ENCODE results near the gene CCDC152.
"Not testable (repeated sequence)": the region's sequence is repeated elsewhere in the genome, so short reads cannot be mapped to it uniquely, and the experiment has no call there.

Gene CCDC152

DNA sequence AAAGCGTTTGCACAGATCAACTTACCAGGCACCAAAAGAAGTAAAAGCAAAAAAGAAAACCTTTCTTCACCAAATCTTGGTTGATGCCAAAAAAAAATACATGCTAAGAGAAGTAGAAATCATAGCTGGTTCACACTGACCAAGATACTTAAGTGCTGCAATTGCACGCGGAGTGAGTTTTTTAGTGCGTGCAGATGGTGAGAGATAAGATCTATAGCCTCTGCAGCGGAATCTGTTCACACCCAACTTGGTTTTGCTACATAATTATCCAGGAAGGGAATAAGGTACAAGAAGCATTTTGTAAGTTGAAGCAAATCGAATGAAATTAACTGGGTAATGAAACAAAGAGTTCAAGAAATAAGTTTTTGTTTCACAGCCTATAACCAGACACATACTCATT lies 36.4 kb upstream of the CCDC152 start:
- H3K4ac ChIP-seq (ENCODE audit: low read length) = no peak overlapping the region
- DNase-seq (ENCODE audit: low spot score) = no peak
- H2AK5ac ChIP-seq (ENCODE audit: low read depth, low read length) = no peak overlapping the region
- no CpG with 5 or more reads among the region's 6 CpGs for WGBS, 2 donors (ENCODE audit: extremely low coverage in 2 of 2, insufficient read length in 2 of 2, insufficient replicate concordance in 1 of 2)
- H3K27me3 ChIP-seq (ENCODE audit: control insufficient read depth in 3 of 3, insufficient read depth in 3 of 3, low read depth in 1 of 3, low read length in 3 of 3) = no peaks in the 10 kb centered on the region
- H2BK12ac ChIP-seq (ENCODE audit: low read length) = no peak overlapping the region
- no peaks in the 10 kb centered on the region for H3K4me1 ChIP-seq (ENCODE audit: control insufficient read depth in 2 of 2, insufficient read depth in 1 of 2, low read depth in 1 of 2, low read length in 2 of 2)
- no peak overlapping the region for H2BK5ac ChIP-seq (ENCODE audit: low read length)
- no peaks in the 10 kb centered on the region for H3K36me3 ChIP-seq (replicated peaks in 1 of 2; ENCODE audit: control insufficient read depth in 2 of 2, insufficient read depth in 2 of 2, low read length in 2 of 2)
- no peak overlapping the region for H3K14ac ChIP-seq (ENCODE audit: low read length)
- no peak overlapping the region for H4K91ac ChIP-seq (ENCODE audit: low read depth, low read length, poor library complexity)
- H3K23ac ChIP-seq (ENCODE audit: low read depth, low read length, poor library complexity) = no peak overlapping the region
- no peak overlapping the region for H3K4me2 ChIP-seq (ENCODE audit: insufficient read depth, low read length, poor library complexity, severe bottlenecking)
- H2BK15ac ChIP-seq (ENCODE audit: low read length) = no peak overlapping the region
- H3K27ac ChIP-seq (replicated peaks; ENCODE audit: low read length) = no peak overlapping the region
- no peak overlapping the region for H2AFZ ChIP-seq (ENCODE audit: low read length)
- no peak overlapping the region for H3K4me3 ChIP-seq (ENCODE audit: low read length in 2 of 2)
- H4K8ac ChIP-seq (ENCODE audit: low read depth, low read length) = no peak overlapping the region
- H3K9ac ChIP-seq (ENCODE audit: low read depth, low read length, poor library complexity) = no peak overlapping the region
- H3K18ac ChIP-seq (ENCODE audit: low read length) = no peak overlapping the region
- H2BK120ac ChIP-seq (ENCODE audit: low read depth, low read length) = no peak overlapping the region
- H3K79me1 ChIP-seq (ENCODE audit: low read depth, low read length) = no peaks in the 10 kb centered on the region
- no peaks in the 10 kb centered on the region for H3K9me3 ChIP-seq (replicated peaks in 1 of 2; ENCODE audit: control insufficient read depth in 2 of 2, insufficient read depth in 1 of 2, low read depth in 1 of 2, low read length in 2 of 2)

DNA sequence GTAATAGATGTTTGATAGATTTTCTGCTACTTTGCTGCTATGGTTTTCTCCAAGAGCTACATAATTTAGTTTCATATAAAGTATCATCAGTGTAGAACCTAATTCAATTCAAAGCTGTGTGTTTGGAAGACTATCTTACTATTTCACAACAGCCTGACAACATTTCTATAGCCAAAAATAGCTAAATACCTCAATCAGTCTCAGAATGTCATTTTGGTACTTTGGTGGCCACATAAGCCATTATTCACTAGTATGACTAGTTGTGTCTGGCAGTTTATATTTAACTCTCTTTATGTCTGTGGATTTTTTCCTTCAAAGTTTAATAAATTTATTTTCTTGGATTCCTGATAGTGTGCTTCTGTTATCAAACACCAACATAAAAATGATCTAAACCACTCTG lies 35.1 kb upstream of the CCDC152 start:
- Histone ChIP-seq H2AK5ac (ENCODE audit: low read depth, low read length) (no peak overlapping the region), H4K8ac (ENCODE audit: low read depth, low read length) (no peak overlapping the region), H3K27me3 (ENCODE audit: control insufficient read depth in 3 of 3, insufficient read depth in 3 of 3, low read depth in 1 of 3, low read length in 3 of 3) (no peaks in the 10 kb centered on the region), H3K9ac (ENCODE audit: low read depth, low read length, poor library complexity) (no peak overlapping the region), H2BK12ac (ENCODE audit: low read length) (no peak overlapping the region), H2BK120ac (ENCODE audit: low read depth, low read length) (no peak overlapping the region), H3K9me3 (replicated peaks in 1 of 2; ENCODE audit: control insufficient read depth in 2 of 2, insufficient read depth in 1 of 2, low read depth in 1 of 2, low read length in 2 of 2) (no peaks in the 10 kb centered on the region), H3K18ac (ENCODE audit: low read length) (no peak overlapping the region), H3K4me3 (ENCODE audit: low read length in 2 of 2) (no peak overlapping the region), H4K91ac (ENCODE audit: low read depth, low read length, poor library complexity) (no peak overlapping the region), H3K4me1 (ENCODE audit: control insufficient read depth in 2 of 2, insufficient read depth in 1 of 2, low read depth in 1 of 2, low read length in 2 of 2) (no peaks in the 10 kb centered on the region), H3K14ac (ENCODE audit: low read length) (no peak overlapping the region), H3K79me1 (ENCODE audit: low read depth, low read length) (no peaks in the 10 kb centered on the region), H3K36me3 (replicated peaks in 1 of 2; ENCODE audit: control insufficient read depth in 2 of 2, insufficient read depth in 2 of 2, low read length in 2 of 2) (no peaks in the 10 kb centered on the region), H2BK5ac (ENCODE audit: low read length) (no peak overlapping the region), H3K4me2 (ENCODE audit: insufficient read depth, low read length, poor library complexity, severe bottlenecking) (no peak overlapping the region), H2BK15ac (ENCODE audit: low read length) (no peak overlapping the region), H3K4ac (ENCODE audit: low read length) (no peak overlapping the region), H2AFZ (ENCODE audit: low read length) (no peak overlapping the region), H3K27ac (replicated peaks; ENCODE audit: low read length) (no peak overlapping the region), H3K23ac (ENCODE audit: low read depth, low read length, poor library complexity) (no peak overlapping the region)
- no peak for DNase-seq (ENCODE audit: low spot score)

DNA sequence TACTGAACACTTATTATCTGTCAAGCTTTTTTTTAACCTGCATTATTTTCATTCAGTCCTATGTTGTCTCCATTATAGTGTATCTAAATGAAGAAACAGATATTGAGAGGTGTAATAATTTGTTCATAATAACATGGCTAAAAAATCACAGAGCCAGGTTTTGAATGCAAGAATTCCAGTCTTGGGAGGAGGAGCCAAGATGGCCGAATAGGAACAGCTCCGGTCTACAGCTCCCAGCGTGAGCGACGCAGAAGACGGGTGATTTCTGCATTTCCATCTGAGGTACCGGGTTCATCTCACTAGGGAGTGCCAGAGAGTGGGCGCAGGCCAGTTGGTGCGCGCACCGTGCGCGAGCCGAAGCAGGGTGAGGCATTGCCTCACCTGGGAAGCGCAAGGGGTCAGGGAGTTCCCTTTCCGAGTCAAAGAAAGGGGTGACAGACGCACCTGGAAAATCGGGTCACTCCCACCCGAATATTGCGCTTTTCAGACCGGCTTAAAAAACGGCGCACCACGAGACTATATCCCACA lies 22.0 kb upstream of the CCDC152 start:
- not testable (repeated sequence) for DNase-seq (ENCODE audit: low spot score); H3K9ac ChIP-seq (ENCODE audit: low read depth, low read length, poor library complexity); H3K27ac ChIP-seq (replicated peaks; ENCODE audit: low read length); H2BK15ac ChIP-seq (ENCODE audit: low read length); H3K36me3 ChIP-seq (replicated peaks in 1 of 2; ENCODE audit: control insufficient read depth in 2 of 2, insufficient read depth in 2 of 2, low read length in 2 of 2); H4K91ac ChIP-seq (ENCODE audit: low read depth, low read length, poor library complexity); H3K4me2 ChIP-seq (ENCODE audit: insufficient read depth, low read length, poor library complexity, severe bottlenecking); H3K4me1 ChIP-seq (ENCODE audit: control insufficient read depth in 2 of 2, insufficient read depth in 1 of 2, low read depth in 1 of 2, low read length in 2 of 2); H2BK5ac ChIP-seq (ENCODE audit: low read length); H3K9me3 ChIP-seq (replicated peaks in 1 of 2; ENCODE audit: control insufficient read depth in 2 of 2, insufficient read depth in 1 of 2, low read depth in 1 of 2, low read length in 2 of 2); H2BK12ac ChIP-seq (ENCODE audit: low read length); H2AFZ ChIP-seq (ENCODE audit: low read length); H3K79me1 ChIP-seq (ENCODE audit: low read depth, low read length); H2AK5ac ChIP-seq (ENCODE audit: low read depth, low read length); H2BK120ac ChIP-seq (ENCODE audit: low read depth, low read length); H3K18ac ChIP-seq (ENCODE audit: low read length); H3K27me3 ChIP-seq (ENCODE audit: control insufficient read depth in 3 of 3, insufficient read depth in 3 of 3, low read depth in 1 of 3, low read length in 3 of 3); H3K14ac ChIP-seq (ENCODE audit: low read length); H3K4ac ChIP-seq (ENCODE audit: low read length); H4K8ac ChIP-seq (ENCODE audit: low read depth, low read length); H3K4me3 ChIP-seq (ENCODE audit: low read length in 2 of 2); H3K23ac ChIP-seq (ENCODE audit: low read depth, low read length, poor library complexity)
- WGBS, 2 donors (ENCODE audit: extremely low coverage in 2 of 2, insufficient read length in 2 of 2, insufficient replicate concordance in 1 of 2) = no CpG with 5 or more reads among the region's 24 CpGs

- no peak overlapping the region for H2BK12ac ChIP-seq (ENCODE audit: low read length)
- H3K27ac ChIP-seq (replicated peaks; ENCODE audit: low read length) = no peak overlapping the region
- no peak overlapping the region for H3K23ac ChIP-seq (ENCODE audit: low read depth, low read length, poor library complexity)
- H3K9me3 ChIP-seq (replicated peaks in 1 of 2; ENCODE audit: control insufficient read depth in 2 of 2, insufficient read depth in 1 of 2, low read depth in 1 of 2, low read length in 2 of 2) = no peaks in the 10 kb centered on the region
- no peak overlapping the region for H4K8ac ChIP-seq (ENCODE audit: low read depth, low read length)
- no peak overlapping the region for H3K9ac ChIP-seq (ENCODE audit: low read depth, low read length, poor library complexity)
- H3K4ac ChIP-seq (ENCODE audit: low read length) = no peak overlapping the region
- H3K14ac ChIP-seq (ENCODE audit: low read length) = no peak overlapping the region
- no peak overlapping the region for H4K91ac ChIP-seq (ENCODE audit: low read depth, low read length, poor library complexity)
- no peaks in the 10 kb centered on the region for H3K4me1 ChIP-seq (ENCODE audit: control insufficient read depth in 2 of 2, insufficient read depth in 1 of 2, low read depth in 1 of 2, low read length in 2 of 2)
- H2BK15ac ChIP-seq (ENCODE audit: low read length) = no peak overlapping the region
- no peak overlapping the region for H3K4me3 ChIP-seq (ENCODE audit: low read length in 2 of 2)
- H3K18ac ChIP-seq (ENCODE audit: low read length) = no peak overlapping the region
- H2BK5ac ChIP-seq (ENCODE audit: low read length) = no peak overlapping the region
- no peak overlapping the region for H2AFZ ChIP-seq (ENCODE audit: low read length)
- no peak overlapping the region for H3K4me2 ChIP-seq (ENCODE audit: insufficient read depth, low read length, poor library complexity, severe bottlenecking)
- H3K79me1 ChIP-seq (ENCODE audit: low read depth, low read length) = no peaks in the 10 kb centered on the region
- DNase-seq (ENCODE audit: low spot score) = no peak
- no peaks in the 10 kb centered on the region for H3K27me3 ChIP-seq (ENCODE audit: control insufficient read depth in 3 of 3, insufficient read depth in 3 of 3, low read depth in 1 of 3, low read length in 3 of 3)
- H3K36me3 ChIP-seq (replicated peaks in 1 of 2; ENCODE audit: control insufficient read depth in 2 of 2, insufficient read depth in 2 of 2, low read length in 2 of 2) = no peaks in the 10 kb centered on the region
- no peak overlapping the region for H2AK5ac ChIP-seq (ENCODE audit: low read depth, low read length)
- H2BK120ac ChIP-seq (ENCODE audit: low read depth, low read length) = no peak overlapping the region
- no CpG with 5 or more reads among the region's 1 CpG for WGBS, 2 donors (ENCODE audit: extremely low coverage in 2 of 2, insufficient read length in 2 of 2, insufficient replicate concordance in 1 of 2)
Observed at GRCh38 chr5:42740920-42741319, 15.7 kb upstream of the CCDC152 start.
